ENCODE data around the gene FLRT2. TPM values are rescaled to one million over a fixed set of nuclear protein-coding genes. Genes with fewer than 3 reads are reported as not detected.

FLRT2 gene
- polyA plus RNA-seq, 6 donors from 2014 or later, result not detected

- peaks cover 0 to 11% (median 0%) of the 10 kb centered on the region in 7 donors for H3K9me3 Mint-ChIP-seq
- H3K4me1 Mint-ChIP-seq, result no peaks in the 10 kb centered on the region
- no peak for ATAC-seq (ENCODE audit: low read depth in 2 of 2)
- no peak overlapping the region for H3K4me3 Mint-ChIP-seq
- no peak overlapping the region for H3K27ac Mint-ChIP-seq
- DNase-seq, result no peak
- no peaks in the 10 kb centered on the region for H3K27me3 Mint-ChIP-seq
- no peaks in the 10 kb centered on the region for H3K36me3 Mint-ChIP-seq
Observed at GRCh38 chr14:85597701-85598100, 67.8 kb downstream of the FLRT2 start.

DNA sequence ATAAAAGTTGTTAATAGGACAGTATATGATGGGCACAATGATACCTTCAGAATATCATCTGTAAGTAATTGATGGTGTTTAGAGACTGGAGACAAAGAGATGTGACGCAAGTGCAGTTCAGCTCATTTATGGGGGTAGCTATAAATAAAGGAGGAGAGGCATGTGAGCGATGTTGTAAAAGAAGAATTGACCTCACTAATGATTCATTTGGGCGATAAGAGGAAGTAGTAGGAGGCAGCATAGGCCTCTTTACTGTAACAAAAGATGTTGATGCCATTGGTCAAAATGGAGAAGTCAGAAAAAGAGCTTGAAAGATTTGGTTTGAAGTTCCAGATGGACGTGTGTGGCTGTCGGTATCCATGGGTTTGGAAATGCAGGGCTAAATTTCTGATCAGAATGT lies 70.0 kb downstream of the FLRT2 start:
- DNase-seq (no peak), ATAC-seq (ENCODE audit: low read depth in 2 of 2) (no peak)
- Mint-ChIP-seq H3K4me3 (no peak overlapping the region), H3K9me3 (peaks cover 0 to 11% (median 3%) of the 10 kb centered on the region in 7 donors), H3K27ac (no peak overlapping the region), H3K27me3 (no peaks in the 10 kb centered on the region), H3K4me1 (no peaks in the 10 kb centered on the region), H3K36me3 (no peaks in the 10 kb centered on the region)

GRCh38 chr14:85601246-85601645 lies 71.3 kb downstream of the FLRT2 start:
- Mint-ChIP-seq H3K27me3 (no peaks in the 10 kb centered on the region), H3K27ac (no peak overlapping the region), H3K9me3 (peaks cover 0 to 11% (median 3%) of the 10 kb centered on the region in 7 donors), H3K4me1 (no peaks in the 10 kb centered on the region), H3K4me3 (no peak overlapping the region), H3K36me3 (no peaks in the 10 kb centered on the region)
- no peak for DNase-seq
- ATAC-seq (ENCODE audit: low read depth in 2 of 2), result no peak

DNA sequence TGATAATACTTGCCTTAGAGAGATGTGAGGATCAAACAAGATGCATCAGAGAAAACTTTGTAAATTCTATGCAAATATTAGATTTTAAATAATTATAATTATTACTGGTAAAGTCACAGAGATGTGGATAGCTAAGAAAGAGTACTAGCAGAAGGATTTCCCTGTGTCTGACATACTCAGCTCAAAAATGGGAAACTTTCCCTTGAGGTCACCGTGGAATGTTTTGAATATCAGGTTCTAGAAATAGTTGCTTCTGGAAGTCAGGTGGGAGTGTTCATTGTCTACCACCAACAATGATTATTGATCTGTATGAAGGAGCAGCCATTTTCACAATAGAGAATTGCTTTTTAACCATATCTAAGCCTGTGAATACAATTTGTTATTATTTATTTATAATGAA lies 71.7 kb downstream of the FLRT2 start:
- no peaks in the 10 kb centered on the region for H3K36me3 Mint-ChIP-seq
- H3K4me1 Mint-ChIP-seq, result no peaks in the 10 kb centered on the region

DNA sequence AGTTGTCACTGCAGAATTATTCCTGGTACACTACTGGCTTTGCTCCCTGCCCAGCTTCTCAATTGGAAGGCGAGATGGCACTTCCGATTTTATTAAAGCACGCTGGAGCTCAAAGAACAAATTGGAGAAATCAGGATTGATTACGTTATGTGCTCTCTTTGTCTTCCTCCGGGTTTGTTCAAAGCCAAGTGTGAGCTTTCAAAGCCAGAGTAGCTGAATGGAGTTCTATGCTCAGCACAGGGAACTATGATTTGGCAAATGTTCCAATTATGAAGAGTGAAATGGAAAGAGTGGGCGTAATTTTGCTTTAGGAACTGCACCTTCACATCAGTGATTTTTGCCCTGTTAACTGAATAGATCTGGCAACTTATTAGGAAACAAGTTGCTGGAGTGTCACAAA lies 72.4 kb downstream of the FLRT2 start:
- Mint-ChIP-seq H3K27me3 (no peaks in the 10 kb centered on the region), H3K4me3 (no peak overlapping the region), H3K9me3 (peaks cover 0 to 11% (median 4%) of the 10 kb centered on the region in 7 donors), H3K27ac (no peak overlapping the region), H3K4me1 (no peaks in the 10 kb centered on the region), H3K36me3 (no peaks in the 10 kb centered on the region)
- ATAC-seq (ENCODE audit: low read depth in 2 of 2), result no peak
- DNase-seq, result no peak

More for the DNA sequence above, 71.7 kb downstream of the FLRT2 start:
- H3K27ac Mint-ChIP-seq, result no peak overlapping the region
- H3K9me3 Mint-ChIP-seq, result peaks cover 0 to 11% (median 3%) of the 10 kb centered on the region in 7 donors
- no peak overlapping the region for H3K4me3 Mint-ChIP-seq
- DNase-seq (no peak), ATAC-seq (ENCODE audit: low read depth in 2 of 2) (no peak)
- no peaks in the 10 kb centered on the region for H3K27me3 Mint-ChIP-seq

DNA sequence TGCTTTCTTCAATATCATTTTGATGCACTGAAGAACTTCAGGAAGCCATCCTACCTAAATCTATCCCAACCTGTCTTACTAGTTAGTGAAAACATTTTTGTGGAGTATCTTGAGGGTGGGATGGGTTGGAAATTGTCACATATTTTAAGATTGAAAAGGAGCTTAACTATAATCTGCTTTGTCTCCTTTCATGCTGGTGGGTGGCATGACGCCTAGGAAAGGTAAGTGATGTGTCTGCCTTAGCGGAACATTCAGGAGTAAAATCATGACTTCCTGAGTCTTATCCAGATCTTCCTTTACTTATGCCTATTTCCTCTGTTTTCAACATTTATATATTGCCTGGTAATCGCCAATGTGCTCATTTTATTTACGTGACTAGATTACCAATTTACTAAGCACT lies 74.1 kb downstream of the FLRT2 start:
- Mint-ChIP-seq H3K36me3 (no peaks in the 10 kb centered on the region), H3K27ac (no peak overlapping the region)

DNA sequence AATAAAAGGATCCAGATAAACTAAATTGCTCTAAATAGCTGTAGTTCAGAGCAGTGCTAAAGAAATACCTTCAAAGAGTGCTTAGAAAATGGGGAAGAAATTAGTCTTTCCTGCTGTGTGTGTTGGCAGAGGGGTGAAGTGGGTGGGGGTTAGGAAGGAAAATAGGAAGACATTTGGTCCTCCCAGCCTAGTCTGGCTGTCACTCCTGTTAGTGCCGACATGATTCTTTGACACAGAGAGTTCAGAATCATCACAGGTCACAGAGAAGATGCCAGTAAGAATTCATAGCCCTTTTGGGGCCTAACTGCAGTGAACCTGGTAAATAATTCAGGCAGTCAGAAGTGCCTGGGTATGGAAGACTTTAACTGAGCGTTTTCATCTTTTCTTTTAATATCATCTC lies 74.8 kb downstream of the FLRT2 start:
- no peak for ATAC-seq (ENCODE audit: low read depth in 2 of 2)
- Mint-ChIP-seq H3K4me3 (no peak overlapping the region), H3K27me3 (no peaks in the 10 kb centered on the region)

More for the DNA sequence above, 74.1 kb downstream of the FLRT2 start:
- H3K4me3 Mint-ChIP-seq, result no peak overlapping the region
- ATAC-seq (ENCODE audit: low read depth in 2 of 2), result no peak
- H3K4me1 Mint-ChIP-seq, result no peaks in the 10 kb centered on the region
- H3K9me3 Mint-ChIP-seq, result peaks cover 0 to 11% (median 5%) of the 10 kb centered on the region in 7 donors
- no peaks in the 10 kb centered on the region for H3K27me3 Mint-ChIP-seq
- DNase-seq, result no peak

GRCh38 chr14:85607651-85608081 lies 77.7 kb downstream of the FLRT2 start:
- no peak overlapping the region for H3K27ac Mint-ChIP-seq
- no peaks in the 10 kb centered on the region for H3K27me3 Mint-ChIP-seq
- no peaks in the 10 kb centered on the region for H3K4me1 Mint-ChIP-seq
- DNase-seq (no peak), ATAC-seq (ENCODE audit: low read depth in 2 of 2) (no peak)
- H3K36me3 Mint-ChIP-seq, result no peaks in the 10 kb centered on the region
- no peak overlapping the region for H3K4me3 Mint-ChIP-seq
- peaks cover 0 to 10% (median 7%) of the 10 kb centered on the region in 7 donors for H3K9me3 Mint-ChIP-seq

More for the DNA sequence above, 74.8 kb downstream of the FLRT2 start:
- H3K9me3 Mint-ChIP-seq, result peaks cover 0 to 11% (median 7%) of the 10 kb centered on the region in 7 donors
- H3K27ac Mint-ChIP-seq, result no peak overlapping the region
- no peaks in the 10 kb centered on the region for H3K4me1 Mint-ChIP-seq
- DNase-seq, result no peak
- H3K36me3 Mint-ChIP-seq, result no peaks in the 10 kb centered on the region

GRCh38 chr14:85613496-85613895 lies 83.6 kb downstream of the FLRT2 start:
- Mint-ChIP-seq H3K36me3 (no peaks in the 10 kb centered on the region), H3K27ac (no peak overlapping the region), H3K27me3 (no peaks in the 10 kb centered on the region), H3K4me3 (no peak overlapping the region), H3K4me1 (no peaks in the 10 kb centered on the region), H3K9me3 (peaks cover 0 to 7% (median 4%) of the 10 kb centered on the region in 7 donors)
- ATAC-seq (ENCODE audit: low read depth in 2 of 2) (no peak), DNase-seq (no peak)

- Mint-ChIP-seq H3K27me3 (no peaks in the 10 kb centered on the region), H3K9me3 (peaks cover 0 to 4% (median 0%) of the 10 kb centered on the region in 7 donors), H3K36me3 (no peaks in the 10 kb centered on the region), H3K4me3 (no peak overlapping the region), H3K27ac (no peak overlapping the region), H3K4me1 (no peaks in the 10 kb centered on the region)
- ATAC-seq (ENCODE audit: low read depth in 2 of 2), result no peak
- DNase-seq, result no peak
Observed at GRCh38 chr14:85616386-85616885, 86.5 kb downstream of the FLRT2 start.

- H3K4me3 Mint-ChIP-seq, result no peak overlapping the region
- no peaks in the 10 kb centered on the region for H3K9me3 Mint-ChIP-seq
- H3K27ac Mint-ChIP-seq, result no peak overlapping the region
- ATAC-seq (ENCODE audit: low read depth in 2 of 2) (no peak), DNase-seq (no peak)
- H3K36me3 Mint-ChIP-seq, result no peaks in the 10 kb centered on the region
- no peaks in the 10 kb centered on the region for H3K4me1 Mint-ChIP-seq
- no peaks in the 10 kb centered on the region for H3K27me3 Mint-ChIP-seq
Observed at GRCh38 chr14:85616886-85617285, 86.9 kb downstream of the FLRT2 start.

GRCh38 chr14:85617791-85618190 lies 87.8 kb downstream of the FLRT2 start:
- no peaks in the 10 kb centered on the region for H3K36me3 Mint-ChIP-seq
- H3K27me3 Mint-ChIP-seq, result no peaks in the 10 kb centered on the region
- no peak overlapping the region for H3K4me3 Mint-ChIP-seq
- H3K9me3 Mint-ChIP-seq, result peaks cover 0 to 5% (median 0%) of the 10 kb centered on the region in 7 donors
- no peaks in the 10 kb centered on the region for H3K4me1 Mint-ChIP-seq
- no peak overlapping the region for H3K27ac Mint-ChIP-seq
- ATAC-seq (ENCODE audit: low read depth in 2 of 2), result no peak
- DNase-seq, result no peak

DNA sequence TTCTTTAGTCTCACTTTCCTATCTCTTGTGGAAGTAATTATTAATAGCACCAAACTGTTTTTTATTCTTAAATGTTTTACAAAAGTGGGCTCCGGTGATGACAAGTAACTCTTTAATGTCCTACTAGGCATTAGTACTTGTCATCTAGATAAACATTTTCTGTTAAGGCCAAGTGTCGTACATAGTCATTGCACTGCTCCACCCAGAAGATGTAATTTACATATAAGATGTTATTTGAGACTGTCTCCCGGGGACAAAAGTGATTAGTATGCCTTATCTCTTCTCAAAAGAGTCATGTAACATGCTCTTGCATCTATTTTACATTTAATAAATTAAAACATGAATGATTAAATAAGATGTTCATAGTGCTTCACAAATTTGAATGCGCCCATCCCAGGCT lies 88.4 kb downstream of the FLRT2 start:
- no peaks in the 10 kb centered on the region for H3K4me1 Mint-ChIP-seq
- H3K4me3 Mint-ChIP-seq, result no peak overlapping the region
- H3K36me3 Mint-ChIP-seq, result no peaks in the 10 kb centered on the region
- H3K27ac Mint-ChIP-seq, result no peak overlapping the region
- DNase-seq, result no peak
- peaks cover 0 to 5% (median 0%) of the 10 kb centered on the region in 7 donors for H3K9me3 Mint-ChIP-seq
- no peak for ATAC-seq (ENCODE audit: low read depth in 2 of 2)
- H3K27me3 Mint-ChIP-seq, result no peaks in the 10 kb centered on the region

DNA sequence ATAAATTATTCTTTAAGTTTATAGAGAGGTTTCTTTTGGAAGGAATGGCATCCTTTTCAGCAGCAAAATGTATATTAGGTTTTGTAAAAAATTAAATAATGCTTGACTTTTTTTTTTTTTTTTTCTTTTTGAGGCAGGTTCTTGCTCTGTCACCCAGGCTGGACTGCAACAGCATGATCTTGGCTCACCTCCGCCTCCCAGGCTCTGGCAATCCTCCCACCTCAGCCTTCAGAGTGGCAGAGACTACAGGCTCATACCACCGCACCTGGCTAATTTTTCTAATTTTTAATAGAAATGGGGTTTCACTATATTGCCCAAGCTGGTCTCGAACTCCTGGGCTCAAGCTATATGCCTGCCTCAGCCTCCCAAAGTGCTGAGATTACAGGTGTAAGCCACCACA lies 89.0 kb downstream of the FLRT2 start:
- Mint-ChIP-seq H3K27me3 (no peaks in the 10 kb centered on the region), H3K36me3 (no peaks in the 10 kb centered on the region), H3K9me3 (peaks cover 0 to 5% (median 0%) of the 10 kb centered on the region in 7 donors), H3K4me3 (no peak overlapping the region), H3K27ac (no peak overlapping the region), H3K4me1 (no peaks in the 10 kb centered on the region)
- DNase-seq (no peak), ATAC-seq (ENCODE audit: low read depth in 2 of 2) (no peak)

- Mint-ChIP-seq H3K36me3 (no peaks in the 10 kb centered on the region), H3K9me3 (peaks cover 0 to 5% (median 0%) of the 10 kb centered on the region in 7 donors), H3K27ac (no peak overlapping the region), H3K4me1 (no peaks in the 10 kb centered on the region), H3K27me3 (no peaks in the 10 kb centered on the region), H3K4me3 (no peak overlapping the region)
- DNase-seq (no peak), ATAC-seq (ENCODE audit: low read depth in 2 of 2) (no peak)
Observed at GRCh38 chr14:85619851-85620250, 89.9 kb downstream of the FLRT2 start.
